Omental fat pad (tissue), 4 donors: ENCODE results near the gene ZFAND4. TPM values are rescaled to one million over a fixed set of nuclear protein-coding genes. Genes with fewer than 3 reads are reported as not detected.

ENCODE experiments used
- ATAC-seq: fragments of 150-250 bp; one replicate; pipeline ENCODE4 v1.9.1; 2016; ENCODE audit warnings: mild to moderate bottlenecking, moderate library complexity; ENCODE audit not compliant: low FRiP score
- DNase-seq: peaks from one replicate; pipeline ENCODE4 v3.0.0-alpha.2; 2019; ENCODE audit warnings: low spot score
- CTCF ChIP-seq, 3 donors: fragments of 450-650 bp; IDR thresholded peaks; one replicate each; pipeline ENCODE4 v1.5.1; 2016 to 2017; ENCODE audit warnings: antibody characterized with exemption in 3 of 3, mild to moderate bottlenecking in 3 of 3, moderate library complexity in 2 of 3
- total RNA-seq, 4 donors: library from RNA; depleted of rRNA; stranded (reverse); fragments of >200 nt; gene quantifications; one replicate each; pipeline ENCODE4 v1.1.0, GENCODE V29; 2016

ZFAND4 gene
- total RNA-seq, 4 donors from 2014 or later: 8.8 to 14.0 (median 12.9) TPM

DNA sequence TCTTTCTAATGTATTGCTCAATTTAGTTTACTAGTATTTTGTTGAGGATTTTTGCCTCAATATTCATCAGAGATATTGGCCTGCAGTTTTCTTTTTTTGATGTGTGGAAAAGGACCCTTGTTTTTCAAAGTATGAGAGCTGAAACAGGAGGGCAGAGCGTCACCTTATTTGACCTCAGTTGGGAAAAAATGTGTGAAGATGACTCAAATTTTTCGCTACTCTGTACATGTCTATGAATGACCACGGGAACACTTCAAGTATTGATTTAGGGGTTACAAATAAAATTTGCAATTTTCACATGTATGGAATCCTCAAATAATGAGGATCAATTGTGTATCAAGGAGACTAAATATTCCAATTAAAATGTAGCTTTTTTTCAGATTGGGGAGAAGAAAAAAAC lies 103.1 kb downstream of the ZFAND4 start:
- TF ChIP-seq CTCF (IDR thresholded peaks at IDR 0.05): no peak
- DNase-seq (no peak), ATAC-seq (no peak)

DNA sequence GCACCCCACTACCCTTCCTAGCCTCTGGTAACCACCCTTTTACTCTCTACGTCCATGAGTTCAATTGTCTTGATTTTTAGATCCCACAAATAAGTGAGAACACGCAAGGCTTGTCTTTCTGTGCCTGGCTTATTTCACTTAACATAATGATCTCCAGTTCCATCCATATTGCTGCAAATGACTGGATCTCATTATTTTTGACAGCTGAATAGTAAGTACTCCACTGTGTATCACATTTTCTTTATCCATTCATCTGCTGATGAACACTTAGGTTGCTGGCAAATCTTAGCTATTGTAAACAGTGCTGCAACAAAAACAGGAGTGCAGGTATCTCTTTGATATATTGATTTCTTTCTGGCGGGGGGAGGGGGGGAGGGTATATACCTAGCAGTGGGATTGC lies 106.2 kb downstream of the ZFAND4 start:
- DNase-seq (no peak), ATAC-seq (no peak)
- TF ChIP-seq CTCF (IDR thresholded peaks at IDR 0.05): no peak

Other genes starting within 250 kb of the ZFAND4 start
- 10 to 100 TPM; 24.1 to 46.8 (median 31.0) TPM for gene WASHC2C, start 54.5 kb upstream of the ZFAND4 start, total RNA-seq
- 10 to 100 TPM in 3 of 4 donors, 1 to 10 TPM in 1; 8.9 to 27.0 (median 16.6) TPM for gene AGAP4, start 174.7 kb upstream of the ZFAND4 start, total RNA-seq